DMS 273 (cell line): ENCODE data around the gene AUP1.
"Not testable (repeated sequence)": the region's sequence is repeated elsewhere in the genome, so short reads cannot be mapped to it uniquely, and the experiment has no call there.

Experiments
- DNase-seq: peaks from one replicate; lab custom pipeline; 2025; ENCODE audit not compliant: unreplicated experiment; lab: John Stamatoyannopoulos, UW

AUP1 gene

DNA sequence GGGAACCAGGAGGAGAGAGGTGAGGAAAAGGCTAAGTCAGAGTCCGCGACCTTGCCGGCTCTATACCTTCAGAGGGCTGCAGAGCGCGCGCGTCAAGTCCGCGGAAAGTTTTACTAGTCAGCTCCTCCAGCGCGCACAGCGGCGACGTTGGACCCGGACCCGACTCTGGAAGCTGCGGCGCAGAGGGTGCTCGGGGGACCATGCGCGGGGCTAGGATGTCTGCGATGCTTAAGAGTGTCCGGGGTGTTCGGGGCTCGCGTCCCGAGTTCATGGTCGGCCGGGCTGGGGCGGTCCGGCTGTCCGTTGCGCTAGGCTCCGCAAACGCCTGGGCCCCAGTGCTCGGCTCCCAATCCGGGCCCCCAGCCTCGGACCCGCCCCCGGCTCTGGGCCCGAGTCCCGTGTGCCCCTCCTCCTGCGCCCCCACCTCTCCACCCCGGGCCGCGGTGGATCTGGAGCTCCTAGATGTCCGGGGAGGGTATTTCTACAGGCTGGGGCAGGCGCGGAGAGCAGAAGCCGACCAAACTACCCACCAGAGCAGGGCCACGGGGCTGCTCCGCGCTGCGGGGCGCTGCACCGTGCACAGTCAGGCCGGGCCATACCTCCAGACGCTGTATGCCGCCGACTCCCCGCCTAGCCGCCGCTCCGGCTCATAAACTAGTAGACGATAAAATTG is 30.1 kb downstream of the AUP1 start, which contains the start of gene LBX2:
TSS of gene LBX2 (minus strand) at position 337 of the 673 bp plus-strand sequence. CDS start at position 271, 66 bp downstream.
- DNase-seq: peak; percentile 50

DNA sequence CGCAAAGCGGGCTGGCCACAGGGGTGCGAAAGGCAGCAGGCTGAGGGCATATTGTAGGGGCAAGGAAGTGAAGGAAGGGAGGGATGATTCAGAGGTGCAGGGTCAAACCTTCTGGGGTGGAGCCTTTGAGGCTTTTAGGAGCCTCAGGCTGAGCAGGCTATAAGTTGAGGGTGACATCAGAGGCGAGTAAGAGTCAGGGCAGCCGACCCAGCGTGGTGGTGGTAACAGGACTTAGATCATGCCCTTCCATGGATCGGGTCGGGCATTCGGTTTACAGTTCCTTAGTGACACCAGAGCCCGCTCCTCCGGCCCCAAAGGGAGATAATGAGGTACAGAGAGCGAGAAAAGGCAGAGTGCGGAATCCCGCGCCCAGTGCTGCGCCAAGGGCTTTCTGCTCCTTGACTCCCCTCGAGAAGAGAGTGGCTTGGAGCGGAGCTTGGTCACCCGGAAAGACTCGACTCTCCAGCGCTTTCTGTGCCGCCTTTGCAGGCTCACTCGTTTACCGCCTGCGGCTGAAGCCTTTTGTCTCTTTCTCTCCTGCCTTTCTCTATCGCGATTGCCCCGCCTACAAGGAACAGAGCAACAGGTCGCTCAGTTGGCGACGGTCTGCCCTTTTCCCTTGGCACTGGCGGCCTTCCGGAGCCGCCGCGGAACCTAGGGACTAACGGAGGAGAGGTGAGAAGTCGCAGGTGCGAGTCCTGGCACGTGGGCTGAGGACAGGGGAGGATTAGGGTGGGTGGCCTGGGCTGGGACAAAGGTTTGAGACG is 30.8 kb downstream of the AUP1 start:
- peak; percentile 74 for DNase-seq

DNA sequence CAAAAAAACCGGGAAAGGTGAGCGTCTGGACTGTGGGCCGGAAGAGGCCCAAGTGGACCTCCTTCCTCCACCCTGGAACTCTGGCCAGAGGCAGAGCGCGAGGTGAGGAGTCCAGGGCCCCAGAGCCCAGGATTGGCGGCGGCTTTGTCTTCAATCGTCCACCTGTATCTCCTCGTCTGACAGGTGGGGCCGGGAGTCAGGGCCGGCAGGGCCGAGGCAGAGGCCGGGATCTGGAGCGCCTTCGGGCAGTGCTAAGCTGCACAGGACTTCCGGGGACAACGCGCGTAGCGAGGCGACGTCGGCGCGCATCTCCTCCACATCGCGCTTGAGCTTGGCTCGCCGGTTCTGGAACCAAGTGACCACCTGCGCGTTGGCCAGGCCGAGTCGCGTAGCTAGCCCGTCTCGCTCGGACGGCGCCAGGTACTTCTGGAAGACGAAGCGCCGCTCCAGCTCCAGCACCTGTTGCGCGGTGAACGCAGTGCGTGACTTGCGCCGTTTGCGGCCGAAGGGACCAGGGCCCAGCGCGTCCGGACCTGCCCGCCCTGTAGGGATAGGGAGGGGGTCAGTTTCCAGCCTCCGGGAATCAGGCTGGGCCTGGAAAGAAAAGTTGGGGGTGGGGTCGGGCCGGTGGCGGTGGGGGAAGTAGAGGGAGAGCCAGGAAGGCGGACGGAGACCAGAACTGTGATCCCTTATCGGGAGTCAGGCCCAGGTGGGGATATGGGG is 31.6 kb downstream of the AUP1 start:
- DNase-seq: peak; percentile 47

- DNase-seq: peak; percentile 16
These were observed 32.3 kb downstream of the AUP1 start for GRCh38 chr2:74496997-74497776.

DNA sequence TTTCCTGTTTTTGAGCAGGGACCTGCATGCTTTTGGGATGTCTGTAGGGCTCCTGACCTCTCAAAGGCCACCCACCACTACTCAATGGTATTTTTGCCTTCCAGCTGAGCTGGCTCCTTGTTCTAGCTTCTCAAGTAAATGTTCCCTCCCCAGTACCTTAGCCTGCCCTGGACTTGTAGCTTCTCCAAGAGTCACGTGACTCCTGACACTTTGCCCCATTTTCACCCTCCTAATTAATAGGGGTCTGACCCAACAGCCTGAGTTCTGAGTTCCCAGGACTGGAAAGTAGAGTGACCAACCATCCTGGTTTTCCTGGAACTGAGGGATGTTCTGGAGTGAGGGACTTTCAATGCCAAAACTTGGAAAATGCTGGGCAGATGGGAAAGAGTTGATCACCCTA is 34.1 kb downstream of the AUP1 start:
- no peak for DNase-seq

DNA sequence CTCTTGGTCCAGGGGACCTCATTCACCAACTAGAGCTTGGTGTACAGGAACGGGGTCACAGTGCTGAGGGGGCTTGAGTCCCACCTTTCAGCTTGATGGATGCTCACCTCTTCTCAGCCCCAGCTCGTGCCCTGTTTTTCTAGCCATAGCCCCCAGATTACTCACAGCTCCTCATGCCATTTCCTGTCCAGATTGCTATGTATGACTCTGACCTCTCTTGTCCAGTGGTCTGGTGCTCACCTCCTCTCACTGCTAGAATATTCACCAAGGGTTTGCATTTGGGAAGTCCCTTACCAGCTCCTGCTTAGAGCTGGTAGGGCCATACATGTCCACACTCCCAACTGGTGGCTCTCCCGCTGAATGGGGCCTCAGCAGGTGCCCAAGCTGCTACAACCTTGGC is 36.0 kb downstream of the AUP1 start:
- no peak for DNase-seq

DNA sequence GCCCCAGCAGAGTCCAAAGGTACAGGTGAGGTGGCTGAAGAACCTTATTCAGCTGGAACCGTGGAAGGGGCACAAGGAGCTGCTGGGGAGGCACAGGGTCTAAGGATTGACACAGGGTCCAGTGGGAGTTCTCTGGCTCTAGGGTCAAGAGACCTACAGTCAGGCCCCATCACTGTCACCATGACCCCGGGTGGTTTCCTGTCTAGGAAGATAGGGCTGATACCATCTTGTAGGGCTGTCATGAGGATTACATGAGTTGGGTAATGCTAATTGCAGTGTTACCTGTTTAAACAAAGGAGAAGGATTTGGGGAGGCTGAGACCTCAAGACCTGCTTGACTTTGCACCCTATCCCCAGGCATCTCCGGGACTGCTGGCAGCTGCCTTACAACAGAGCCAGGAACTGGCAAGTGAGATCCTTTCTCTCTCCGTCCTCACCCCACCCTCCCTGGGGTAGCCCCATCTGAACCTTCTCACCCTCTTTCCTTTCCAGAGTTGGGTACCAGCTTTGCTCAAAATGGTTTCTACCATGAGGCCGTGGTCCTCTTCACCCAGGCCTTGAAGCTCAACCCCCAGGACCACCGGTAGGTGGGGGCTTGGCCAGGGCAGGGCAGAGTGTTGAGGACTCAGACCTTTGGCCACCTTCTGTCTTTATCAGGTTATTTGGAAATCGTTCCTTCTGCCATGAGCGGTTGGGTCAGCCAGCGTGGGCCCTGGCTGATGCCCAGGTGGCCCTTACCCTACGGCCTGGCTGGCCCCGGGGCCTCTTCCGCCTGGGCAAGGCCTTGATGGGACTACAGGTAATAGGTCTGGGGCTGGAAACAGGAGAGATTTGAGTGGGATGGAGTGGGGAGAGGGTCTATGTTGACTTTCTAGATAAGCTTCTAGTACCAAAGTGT is 37.6 kb downstream of the AUP1 start:
- DNase-seq: no peak

GRCh38 chr2:74489906-74490305 is 39.6 kb downstream of the AUP1 start:
- DNase-seq: no peak

GRCh38 chr2:74488643-74489481 is 40.6 kb downstream of the AUP1 start:
- DNase-seq: no peak

- DNase-seq: no peak
These were observed 43.4 kb downstream of the AUP1 start for GRCh38 chr2:74486141-74486540.

DNA sequence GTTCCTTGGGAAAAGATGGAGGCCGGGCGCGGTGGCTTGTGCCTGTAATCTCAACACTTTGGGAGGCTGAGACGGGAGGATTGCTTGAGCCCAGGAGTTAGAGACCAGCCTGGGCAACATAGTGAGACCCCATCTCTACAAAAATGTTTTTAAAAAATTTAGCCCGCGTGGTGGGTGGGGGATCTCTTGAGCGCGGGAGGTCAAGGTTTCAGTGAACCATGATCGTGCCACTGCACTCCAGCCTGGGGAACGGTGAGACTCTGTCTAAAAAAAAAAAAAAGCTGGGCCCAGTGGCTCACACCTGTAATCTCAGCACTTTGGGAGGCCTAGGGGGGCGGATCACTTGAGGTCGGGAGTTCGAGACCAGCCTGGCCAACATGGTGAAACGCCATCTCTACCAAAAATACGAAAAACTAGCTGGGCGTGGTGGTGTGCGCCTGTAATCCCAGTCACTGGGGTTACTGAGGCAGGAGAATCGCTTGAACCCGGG is 45.8 kb downstream of the AUP1 start:
- DNase-seq: not testable (repeated sequence)

DNA sequence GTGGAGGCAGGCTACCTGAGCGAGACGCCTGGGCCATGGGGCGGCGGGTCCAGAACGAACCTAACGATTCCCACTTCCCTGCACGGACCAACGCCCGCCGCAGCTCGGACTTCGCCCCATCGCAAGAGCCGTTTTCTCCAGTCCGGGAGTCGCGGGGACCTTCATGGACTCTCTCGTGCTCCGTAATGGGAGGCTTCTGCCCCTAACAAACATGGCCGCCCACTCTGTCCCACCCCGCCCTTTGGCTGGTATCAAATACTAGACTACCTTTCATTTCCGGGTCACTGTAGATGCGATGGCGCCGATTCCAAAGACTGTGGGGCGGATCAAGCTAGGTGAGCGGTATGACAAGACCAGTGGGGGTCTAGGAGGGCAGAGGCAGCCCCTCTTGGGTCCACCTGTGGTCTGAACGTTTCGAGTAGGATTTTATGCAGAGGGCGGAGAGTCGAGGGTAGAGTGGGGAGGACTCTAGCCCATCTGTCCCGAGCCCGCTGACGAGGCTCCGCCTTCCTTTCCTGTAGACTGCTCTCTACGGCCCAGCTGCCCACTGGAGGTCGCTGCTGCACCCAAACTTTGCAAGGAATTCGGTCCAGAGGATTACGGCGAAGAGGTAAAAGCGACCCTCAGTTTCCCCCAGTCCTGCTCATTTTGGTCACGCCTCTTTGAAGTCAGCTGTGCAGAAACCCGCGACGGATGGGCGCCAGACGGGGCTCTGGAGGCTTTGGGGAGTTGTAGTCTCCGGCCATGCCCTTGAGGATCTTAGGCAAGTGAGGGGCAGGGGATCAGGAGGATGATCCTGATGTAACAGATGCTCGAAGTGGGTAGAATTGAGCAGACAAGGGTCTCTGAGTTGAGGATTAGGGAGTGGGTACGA is 46.5 kb downstream of the AUP1 start, which contains the start of the genes CCDC142 and TTC31:
TSS of gene CCDC142 (minus strand) at position 198 of the 874 bp plus-strand sequence. CDS start at position 37, 161 bp downstream.
TSS of gene TTC31 (plus strand) at position 281 of the 874 bp plus-strand sequence. CDS start at position 296, 15 bp downstream.
- DNase-seq: peak; percentile 97

GRCh38 chr2:74481961-74482800 is 47.3 kb downstream of the AUP1 start:
- peak; percentile 83 for DNase-seq

DNA sequence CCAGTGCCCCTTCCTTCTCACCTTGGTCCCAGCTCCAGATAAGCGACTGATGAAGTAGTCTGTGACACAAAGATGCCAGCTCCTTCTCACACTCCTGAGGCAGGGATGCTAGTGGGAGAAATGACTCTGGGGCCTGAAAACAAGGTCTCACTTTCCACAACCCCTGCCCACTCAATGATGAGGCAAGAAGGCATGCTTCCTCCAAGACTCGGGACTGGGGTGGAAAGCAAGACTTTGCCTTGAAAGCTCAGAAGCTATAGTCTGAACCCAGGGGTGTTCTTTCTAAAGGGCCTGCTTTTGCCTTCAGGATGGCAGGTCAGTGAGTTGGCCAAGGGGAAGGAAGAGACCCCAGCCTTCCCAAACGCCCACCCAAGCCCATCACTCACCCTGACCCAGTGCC is 48.1 kb downstream of the AUP1 start:
- no peak for DNase-seq
